K562 (cell line): ENCODE results near the gene DCAKD. TPM values are rescaled to one million over a fixed set of nuclear protein-coding genes. Genes with fewer than 3 reads are reported as not detected.

Source experiments
- CBX3 ChIP-seq, 2 experiments: IDR thresholded peaks; 1 replicate in 1 of 2; 2 replicates in 1 of 2; pipeline ENCODE4 v1.6.1; 2012; ENCODE audit warnings: inconsistent platforms in 2 of 2, low read length in 2 of 2, borderline replicate concordance in 1 of 2, control low read depth in 1 of 2
- DNMT1 ChIP-seq: fragments of 450-650 bp; IDR thresholded peaks from 2 replicates; pipeline ENCODE4 v1.6.1; 2016; ENCODE audit warnings: antibody characterized with exemption, mild to moderate bottlenecking
- FOS ChIP-seq: IDR thresholded peaks from 3 replicates; pipeline ENCODE4 v1.6.1; 2011; ENCODE audit not compliant: insufficient read length; ENCODE audit errors: extremely low read depth
- LARP7 ChIP-seq: fragments of 450-650 bp; IDR thresholded peaks from 2 replicates; pipeline ENCODE4 v1.6.1; 2016
- MCM3 ChIP-seq: fragments of 450-650 bp; IDR thresholded peaks from 2 replicates; pipeline ENCODE4 v1.6.1; 2016
- SNIP1 ChIP-seq: fragments of 450-650 bp; IDR thresholded peaks from 2 replicates; pipeline ENCODE4 v1.7.1; 2017; ENCODE audit warnings: low read depth, mild to moderate bottlenecking
- TEAD1 ChIP-seq, 2 experiments: fragments of 450-650 bp in 1 of 2; sonication (generic) in 1 of 2; formaldehyde crosslinking; IDR thresholded peaks; 2 replicates each; pipeline versions ENCODE4 v1.4.0 to v1.8.0; 2020 to 2022; ENCODE audit warnings: mild to moderate bottlenecking in 2 of 2, missing genetic modification reagents in 1 of 2
- ZNF24 ChIP-seq: fragments of 450-650 bp; IDR thresholded peaks from 2 replicates; pipeline ENCODE4 v1.6.1; 2016
- polyA plus RNA-seq, 8 experiments: library from polyadenylated mRNA; depleted of rRNA in 4 of 8; stranded (reverse) in 5 of 8; unstranded in 3 of 8; fragments of >200 nt; fragmentation: Nextera tagmentation in 2 of 8; fragmentation: Illumina TruSeq in 1 of 8; extraction: Ambion mirVana in 2 of 8; extraction: Trizol in 1 of 8; gene quantifications; 2 replicates each; pipeline versions ENCODE4 v1.2.1 to v1.2.3, GENCODE V29; 2011 to 2014; ENCODE audit warnings: inconsistent platforms in 1 of 8, missing spikeins in 1 of 8
- total RNA-seq, 7 experiments: library from RNA; depleted of rRNA in 6 of 7; stranded (reverse); fragments of >200 nt in 6 of 7; fragmentation: Illumina TruSeq in 2 of 7; extraction: Trizol in 2 of 7; gene quantifications; 2 replicates each; pipeline versions ENCODE4 v1.2.1 to v1.2.3, GENCODE V29; 2011 to 2021; ENCODE audit warnings: low replicate concordance in 1 of 7
- TF ChIP-seq, protein P1 (sequence below): fragments of 450-650 bp; IDR thresholded peaks from 2 replicates; pipeline ENCODE4 v1.6.1; 2017; ENCODE audit warnings: antibody characterized with exemption, mild to moderate bottlenecking
- TF ChIP-seq, protein P2 (sequence below): fragments of 250-450 bp; sonication (Bioruptor Pico); IDR thresholded peaks from 2 replicates; pipeline ENCODE4 v1.8.0; 2021; ENCODE audit warnings: moderate library complexity, mild to moderate bottlenecking, inconsistent platforms
- TF ChIP-seq, protein P3 (sequence below): fragments of 250-450 bp; sonication (Bioruptor Pico); IDR thresholded peaks from 2 replicates; pipeline ENCODE4 v1.5.0; 2022; ENCODE audit warnings: mild to moderate bottlenecking
- TF ChIP-seq, protein P4 (sequence below): fragments of 450-650 bp; formaldehyde crosslinking; IDR thresholded peaks from 2 replicates; pipeline ENCODE4 v1.4.0; 2020; ENCODE audit warnings: mild to moderate bottlenecking, moderate library complexity
- TF ChIP-seq, protein P5 (sequence below): fragments of 450-650 bp; IDR thresholded peaks from 2 replicates; pipeline ENCODE4 v1.6.1; 2017; ENCODE audit warnings: antibody characterized with exemption

Gene DCAKD
- total and polyA plus RNA-seq, 9 of the 15 experiments (the other 6 are each of a cell fraction or from before 2014, with no cell fraction given), result 7.9 to 35.5 (median 21.4) TPM

DNA sequence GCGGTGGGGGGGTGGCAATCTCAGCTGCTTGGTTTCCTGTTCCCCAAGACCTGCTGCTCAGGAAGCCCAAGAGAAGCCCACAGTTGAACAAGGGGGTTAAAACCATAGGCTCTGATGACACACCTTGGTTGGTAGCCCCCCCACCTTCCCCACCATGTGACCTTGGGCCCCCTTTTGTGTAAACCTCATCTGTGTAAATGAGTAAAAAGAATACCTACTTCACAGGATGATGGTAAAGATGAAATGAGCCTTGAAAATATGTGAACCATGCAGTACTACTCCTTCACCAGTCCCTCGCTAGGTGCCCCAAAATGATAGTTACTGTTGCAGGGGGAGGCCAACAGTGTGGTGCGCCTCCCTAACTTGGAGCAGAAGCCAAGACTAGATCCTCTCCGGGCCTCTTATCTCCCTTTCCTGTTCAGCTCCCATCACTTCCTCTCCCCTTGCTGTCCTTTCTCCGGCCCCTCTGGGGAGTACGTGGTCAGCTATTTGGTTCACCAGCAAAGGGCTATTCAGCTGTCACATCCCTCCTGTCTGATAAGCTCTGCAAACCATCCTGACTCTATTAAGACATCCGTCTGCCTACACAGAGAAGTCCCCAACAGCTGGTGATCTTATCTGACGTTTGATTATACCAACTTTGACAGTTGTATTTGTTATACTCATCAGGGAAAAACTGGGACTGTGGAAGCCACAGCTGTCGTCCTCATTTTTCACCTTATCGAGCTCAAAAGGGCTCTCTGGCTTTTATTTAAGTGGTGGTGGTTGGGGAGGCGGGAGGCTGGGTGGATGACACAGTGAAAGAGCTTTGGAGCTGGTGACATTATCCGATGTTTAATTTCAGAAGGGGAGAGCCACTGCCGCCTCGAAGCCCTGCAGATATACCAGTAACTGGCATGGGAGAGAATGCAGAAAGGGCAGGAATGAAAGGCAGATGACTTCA, 19.9 kb downstream of the DCAKD start (continued):
- TF ChIP-seq SNIP1 (no peak), ZNF24 (no peak), LARP7 (no peak), CBX3 (IDR thresholded peaks at IDR 0.05; ENCODE audit: borderline replicate concordance in 1 of 2, low read length in 2 of 2) (0 out of 3 replicates have a peak, but pooled peaks of 1 of the 2 experiments have one; percentile 39), MCM3 (no peak), TEAD1 (CRISPR knock-in tag; IDR thresholded peaks at IDR 0.05) (no peak), FOS (no peak), DNMT1 (no peak)
- TF ChIP-seq, protein P1, sequence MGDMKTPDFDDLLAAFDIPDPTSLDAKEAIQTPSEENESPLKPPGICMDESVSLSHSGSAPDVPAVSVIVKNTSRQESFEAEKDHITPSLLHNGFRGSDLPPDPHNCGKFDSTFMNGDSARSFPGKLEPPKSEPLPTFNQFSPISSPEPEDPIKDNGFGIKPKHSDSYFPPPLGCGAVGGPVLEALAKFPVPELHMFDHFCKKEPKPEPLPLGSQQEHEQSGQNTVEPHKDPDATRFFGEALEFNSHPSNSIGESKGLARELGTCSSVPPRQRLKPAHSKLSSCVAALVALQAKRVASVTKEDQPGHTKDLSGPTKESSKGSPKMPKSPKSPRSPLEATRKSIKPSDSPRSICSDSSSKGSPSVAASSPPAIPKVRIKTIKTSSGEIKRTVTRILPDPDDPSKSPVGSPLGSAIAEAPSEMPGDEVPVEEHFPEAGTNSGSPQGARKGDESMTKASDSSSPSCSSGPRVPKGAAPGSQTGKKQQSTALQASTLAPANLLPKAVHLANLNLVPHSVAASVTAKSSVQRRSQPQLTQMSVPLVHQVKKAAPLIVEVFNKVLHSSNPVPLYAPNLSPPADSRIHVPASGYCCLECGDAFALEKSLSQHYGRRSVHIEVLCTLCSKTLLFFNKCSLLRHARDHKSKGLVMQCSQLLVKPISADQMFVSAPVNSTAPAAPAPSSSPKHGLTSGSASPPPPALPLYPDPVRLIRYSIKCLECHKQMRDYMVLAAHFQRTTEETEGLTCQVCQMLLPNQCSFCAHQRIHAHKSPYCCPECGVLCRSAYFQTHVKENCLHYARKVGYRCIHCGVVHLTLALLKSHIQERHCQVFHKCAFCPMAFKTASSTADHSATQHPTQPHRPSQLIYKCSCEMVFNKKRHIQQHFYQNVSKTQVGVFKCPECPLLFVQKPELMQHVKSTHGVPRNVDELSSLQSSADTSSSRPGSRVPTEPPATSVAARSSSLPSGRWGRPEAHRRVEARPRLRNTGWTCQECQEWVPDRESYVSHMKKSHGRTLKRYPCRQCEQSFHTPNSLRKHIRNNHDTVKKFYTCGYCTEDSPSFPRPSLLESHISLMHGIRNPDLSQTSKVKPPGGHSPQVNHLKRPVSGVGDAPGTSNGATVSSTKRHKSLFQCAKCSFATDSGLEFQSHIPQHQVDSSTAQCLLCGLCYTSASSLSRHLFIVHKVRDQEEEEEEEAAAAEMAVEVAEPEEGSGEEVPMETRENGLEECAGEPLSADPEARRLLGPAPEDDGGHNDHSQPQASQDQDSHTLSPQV, result no peak
- TF ChIP-seq, protein P2, sequence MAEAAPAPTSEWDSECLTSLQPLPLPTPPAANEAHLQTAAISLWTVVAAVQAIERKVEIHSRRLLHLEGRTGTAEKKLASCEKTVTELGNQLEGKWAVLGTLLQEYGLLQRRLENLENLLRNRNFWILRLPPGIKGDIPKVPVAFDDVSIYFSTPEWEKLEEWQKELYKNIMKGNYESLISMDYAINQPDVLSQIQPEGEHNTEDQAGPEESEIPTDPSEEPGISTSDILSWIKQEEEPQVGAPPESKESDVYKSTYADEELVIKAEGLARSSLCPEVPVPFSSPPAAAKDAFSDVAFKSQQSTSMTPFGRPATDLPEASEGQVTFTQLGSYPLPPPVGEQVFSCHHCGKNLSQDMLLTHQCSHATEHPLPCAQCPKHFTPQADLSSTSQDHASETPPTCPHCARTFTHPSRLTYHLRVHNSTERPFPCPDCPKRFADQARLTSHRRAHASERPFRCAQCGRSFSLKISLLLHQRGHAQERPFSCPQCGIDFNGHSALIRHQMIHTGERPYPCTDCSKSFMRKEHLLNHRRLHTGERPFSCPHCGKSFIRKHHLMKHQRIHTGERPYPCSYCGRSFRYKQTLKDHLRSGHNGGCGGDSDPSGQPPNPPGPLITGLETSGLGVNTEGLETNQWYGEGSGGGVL (CRISPR knock-in tag), result no peak
- TF ChIP-seq, protein P3, sequence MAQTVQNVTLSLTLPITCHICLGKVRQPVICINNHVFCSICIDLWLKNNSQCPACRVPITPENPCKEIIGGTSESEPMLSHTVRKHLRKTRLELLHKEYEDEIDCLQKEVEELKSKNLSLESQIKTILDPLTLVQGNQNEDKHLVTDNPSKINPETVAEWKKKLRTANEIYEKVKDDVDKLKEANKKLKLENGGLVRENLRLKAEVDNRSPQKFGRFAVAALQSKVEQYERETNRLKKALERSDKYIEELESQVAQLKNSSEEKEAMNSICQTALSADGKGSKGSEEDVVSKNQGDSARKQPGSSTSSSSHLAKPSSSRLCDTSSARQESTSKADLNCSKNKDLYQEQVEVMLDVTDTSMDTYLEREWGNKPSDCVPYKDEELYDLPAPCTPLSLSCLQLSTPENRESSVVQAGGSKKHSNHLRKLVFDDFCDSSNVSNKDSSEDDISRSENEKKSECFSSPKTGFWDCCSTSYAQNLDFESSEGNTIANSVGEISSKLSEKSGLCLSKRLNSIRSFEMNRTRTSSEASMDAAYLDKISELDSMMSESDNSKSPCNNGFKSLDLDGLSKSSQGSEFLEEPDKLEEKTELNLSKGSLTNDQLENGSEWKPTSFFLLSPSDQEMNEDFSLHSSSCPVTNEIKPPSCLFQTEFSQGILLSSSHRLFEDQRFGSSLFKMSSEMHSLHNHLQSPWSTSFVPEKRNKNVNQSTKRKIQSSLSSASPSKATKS (CRISPR knock-in tag), result no peak
- TF ChIP-seq, protein P4, sequence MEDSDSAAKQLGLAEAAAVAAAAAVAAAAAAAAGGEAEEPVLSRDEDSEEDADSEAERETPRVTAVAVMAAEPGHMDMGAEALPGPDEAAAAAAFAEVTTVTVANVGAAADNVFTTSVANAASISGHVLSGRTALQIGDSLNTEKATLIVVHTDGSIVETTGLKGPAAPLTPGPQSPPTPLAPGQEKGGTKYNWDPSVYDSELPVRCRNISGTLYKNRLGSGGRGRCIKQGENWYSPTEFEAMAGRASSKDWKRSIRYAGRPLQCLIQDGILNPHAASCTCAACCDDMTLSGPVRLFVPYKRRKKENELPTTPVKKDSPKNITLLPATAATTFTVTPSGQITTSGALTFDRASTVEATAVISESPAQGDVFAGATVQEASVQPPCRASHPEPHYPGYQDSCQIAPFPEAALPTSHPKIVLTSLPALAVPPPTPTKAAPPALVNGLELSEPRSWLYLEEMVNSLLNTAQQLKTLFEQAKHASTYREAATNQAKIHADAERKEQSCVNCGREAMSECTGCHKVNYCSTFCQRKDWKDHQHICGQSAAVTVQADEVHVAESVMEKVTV (CRISPR knock-in tag), result no peak
- TF ChIP-seq, protein P5, sequence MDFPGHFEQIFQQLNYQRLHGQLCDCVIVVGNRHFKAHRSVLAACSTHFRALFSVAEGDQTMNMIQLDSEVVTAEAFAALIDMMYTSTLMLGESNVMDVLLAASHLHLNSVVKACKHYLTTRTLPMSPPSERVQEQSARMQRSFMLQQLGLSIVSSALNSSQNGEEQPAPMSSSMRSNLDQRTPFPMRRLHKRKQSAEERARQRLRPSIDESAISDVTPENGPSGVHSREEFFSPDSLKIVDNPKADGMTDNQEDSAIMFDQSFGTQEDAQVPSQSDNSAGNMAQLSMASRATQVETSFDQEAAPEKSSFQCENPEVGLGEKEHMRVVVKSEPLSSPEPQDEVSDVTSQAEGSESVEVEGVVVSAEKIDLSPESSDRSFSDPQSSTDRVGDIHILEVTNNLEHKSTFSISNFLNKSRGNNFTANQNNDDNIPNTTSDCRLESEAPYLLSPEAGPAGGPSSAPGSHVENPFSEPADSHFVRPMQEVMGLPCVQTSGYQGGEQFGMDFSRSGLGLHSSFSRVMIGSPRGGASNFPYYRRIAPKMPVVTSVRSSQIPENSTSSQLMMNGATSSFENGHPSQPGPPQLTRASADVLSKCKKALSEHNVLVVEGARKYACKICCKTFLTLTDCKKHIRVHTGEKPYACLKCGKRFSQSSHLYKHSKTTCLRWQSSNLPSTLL, result no peak
